Retinal pigment epithelial cell (primary cell): ENCODE data around the gene RDH14.

Experiments
- DNase-seq: peaks from one replicate; pipeline ENCODE4 v3.0.0-alpha.2; 2010; ENCODE audit warnings: low read depth
- H3K4me3 ChIP-seq: 2 replicates; pipeline ENCODE4 v1.5.1; 2011; ENCODE audit warnings: mild to moderate bottlenecking, low read length, control low read depth, moderate library complexity
- CTCF ChIP-seq: conservative IDR thresholded peaks from 2 replicates; pipeline ENCODE4 v1.5.1; 2011; ENCODE audit warnings: low read depth, low read length, control low read depth, inconsistent platforms

The RDH14 gene

GRCh38 chr2:18578033-18578432 is 17.6 kb upstream of the RDH14 start:
- DNase-seq: no peak
- TF ChIP-seq CTCF: no peak
- no peak overlapping the region for H3K4me3 ChIP-seq

GRCh38 chr2:18566145-18566769 is 5.8 kb upstream of the RDH14 start:
- no peak for TF ChIP-seq CTCF
- no peak for DNase-seq
- no peak overlapping the region for H3K4me3 ChIP-seq

- peak overlapping the region; percentile 74 for H3K4me3 ChIP-seq
- no peak for TF ChIP-seq CTCF
- no peak for DNase-seq
Observed at GRCh38 chr2:18560797-18561085, 288 bp upstream of the RDH14 start.

GRCh38 chr2:18559531-18560030 is 872 bp downstream of the RDH14 start:
- H3K4me3 ChIP-seq: peak overlapping the region; percentile 74
- no peak for DNase-seq
- no peak for TF ChIP-seq CTCF

GRCh38 chr2:18558458-18558857 is 2.0 kb downstream of the RDH14 start:
- no peak for DNase-seq
- no peak for TF ChIP-seq CTCF
- H3K4me3 ChIP-seq: no peak overlapping the region

GRCh38 chr2:18557121-18557520 is 3.3 kb downstream of the RDH14 start:
- DNase-seq: no peak
- no peak overlapping the region for H3K4me3 ChIP-seq
- TF ChIP-seq CTCF: no peak

GRCh38 chr2:18552351-18553077 is 7.9 kb downstream of the RDH14 start:
- no peak for TF ChIP-seq CTCF
- no peak overlapping the region for H3K4me3 ChIP-seq
- DNase-seq: no peak
